ENCODE data around the gene PPDPF. TPM values are rescaled to one million over a fixed set of nuclear protein-coding genes. Genes with fewer than 3 reads are reported as not detected.

The PPDPF gene
- total RNA-seq, 1 donor: 85.4 TPM

DNA sequence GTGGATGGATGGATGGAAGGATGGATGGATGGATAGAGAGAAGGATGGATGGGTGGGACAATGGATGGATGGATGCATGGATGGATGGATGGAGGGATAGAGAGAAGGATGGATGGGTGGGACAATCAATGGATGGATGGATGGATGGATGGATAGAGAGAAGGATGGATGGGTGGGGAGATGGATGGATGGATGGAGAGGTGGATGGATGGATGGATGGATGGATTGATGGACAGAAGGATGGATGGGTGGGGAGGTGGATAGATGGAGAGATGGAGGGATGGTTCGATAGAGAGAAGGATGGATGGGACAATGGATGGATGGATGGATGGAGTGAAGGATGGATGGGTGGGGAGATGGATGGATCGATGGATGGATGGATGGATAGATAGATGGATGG lies 28.0 kb upstream of the PPDPF start:
- Histone ChIP-seq H3K27me3 (ENCODE audit: insufficient read depth, low read length) (peaks cover 18% of the 10 kb centered on the region), H3K79me2 (ENCODE audit: insufficient read depth, low read length) (no peaks in the 10 kb centered on the region), H3K4me1 (ENCODE audit: insufficient read depth, low read length) (peaks cover 4% of the 10 kb centered on the region), H4K20me1 (ENCODE audit: insufficient read depth, low read length) (no peaks in the 10 kb centered on the region), H3K27ac (ENCODE audit: low read depth, low read length) (no peak overlapping the region), H2AFZ (ENCODE audit: low read length) (no peak overlapping the region), H3K36me3 (ENCODE audit: insufficient read depth, low read length) (no peaks in the 10 kb centered on the region), H3K9me3 (ENCODE audit: low read depth, low read length) (no peaks in the 10 kb centered on the region), H3K4me2 (ENCODE audit: insufficient read depth, low read length) (no peak overlapping the region), H3K4me3 (ENCODE audit: insufficient read depth, low read length) (no peak overlapping the region)
- no peak for DNase-seq (ENCODE audit: insufficient read length, low spot score, missing footprints)
- TF ChIP-seq, protein P1, sequence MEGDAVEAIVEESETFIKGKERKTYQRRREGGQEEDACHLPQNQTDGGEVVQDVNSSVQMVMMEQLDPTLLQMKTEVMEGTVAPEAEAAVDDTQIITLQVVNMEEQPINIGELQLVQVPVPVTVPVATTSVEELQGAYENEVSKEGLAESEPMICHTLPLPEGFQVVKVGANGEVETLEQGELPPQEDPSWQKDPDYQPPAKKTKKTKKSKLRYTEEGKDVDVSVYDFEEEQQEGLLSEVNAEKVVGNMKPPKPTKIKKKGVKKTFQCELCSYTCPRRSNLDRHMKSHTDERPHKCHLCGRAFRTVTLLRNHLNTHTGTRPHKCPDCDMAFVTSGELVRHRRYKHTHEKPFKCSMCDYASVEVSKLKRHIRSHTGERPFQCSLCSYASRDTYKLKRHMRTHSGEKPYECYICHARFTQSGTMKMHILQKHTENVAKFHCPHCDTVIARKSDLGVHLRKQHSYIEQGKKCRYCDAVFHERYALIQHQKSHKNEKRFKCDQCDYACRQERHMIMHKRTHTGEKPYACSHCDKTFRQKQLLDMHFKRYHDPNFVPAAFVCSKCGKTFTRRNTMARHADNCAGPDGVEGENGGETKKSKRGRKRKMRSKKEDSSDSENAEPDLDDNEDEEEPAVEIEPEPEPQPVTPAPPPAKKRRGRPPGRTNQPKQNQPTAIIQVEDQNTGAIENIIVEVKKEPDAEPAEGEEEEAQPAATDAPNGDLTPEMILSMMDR (IDR thresholded peaks at IDR 0.05; ENCODE audit: extremely low read depth, low read depth, low read length): no peak

DNA sequence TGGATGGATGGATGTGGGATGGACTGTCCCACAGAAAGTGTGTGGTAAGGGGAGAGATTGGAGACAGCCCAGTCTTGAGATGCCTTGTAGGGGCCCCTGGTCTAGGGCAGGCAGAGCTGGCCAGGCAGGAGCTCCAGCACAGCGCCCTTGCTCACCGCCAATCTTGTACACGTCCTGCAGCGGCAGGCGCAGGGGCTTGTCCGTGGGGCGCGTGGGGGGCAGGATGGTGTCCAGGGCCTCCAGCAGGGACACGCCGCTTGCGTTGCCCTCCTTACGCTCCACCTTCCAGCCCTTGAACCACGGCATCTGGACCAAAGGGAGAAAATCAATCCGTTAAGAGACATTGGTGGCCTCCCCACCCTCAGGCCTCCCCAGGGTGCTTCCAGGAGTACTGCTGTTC lies 27.6 kb upstream of the PPDPF start:
- H4K20me1 ChIP-seq (ENCODE audit: insufficient read depth, low read length): no peaks in the 10 kb centered on the region
- TF ChIP-seq, protein P1 (IDR thresholded peaks at IDR 0.05; ENCODE audit: extremely low read depth, low read depth, low read length): no peak
- no peak overlapping the region for H3K4me2 ChIP-seq (ENCODE audit: insufficient read depth, low read length)
- no peak overlapping the region for H3K4me3 ChIP-seq (ENCODE audit: insufficient read depth, low read length)
- no peaks in the 10 kb centered on the region for H3K36me3 ChIP-seq (ENCODE audit: insufficient read depth, low read length)
- peaks cover 4% of the 10 kb centered on the region for H3K4me1 ChIP-seq (ENCODE audit: insufficient read depth, low read length)
- H3K27ac ChIP-seq (ENCODE audit: low read depth, low read length): no peak overlapping the region
- H3K9me3 ChIP-seq (ENCODE audit: low read depth, low read length): no peaks in the 10 kb centered on the region
- H2AFZ ChIP-seq (ENCODE audit: low read length): no peak overlapping the region
- peak; percentile 29 for DNase-seq (ENCODE audit: insufficient read length, low spot score, missing footprints)
- no peaks in the 10 kb centered on the region for H3K79me2 ChIP-seq (ENCODE audit: insufficient read depth, low read length)
- H3K27me3 ChIP-seq (ENCODE audit: insufficient read depth, low read length): peaks cover 20% of the 10 kb centered on the region

DNA sequence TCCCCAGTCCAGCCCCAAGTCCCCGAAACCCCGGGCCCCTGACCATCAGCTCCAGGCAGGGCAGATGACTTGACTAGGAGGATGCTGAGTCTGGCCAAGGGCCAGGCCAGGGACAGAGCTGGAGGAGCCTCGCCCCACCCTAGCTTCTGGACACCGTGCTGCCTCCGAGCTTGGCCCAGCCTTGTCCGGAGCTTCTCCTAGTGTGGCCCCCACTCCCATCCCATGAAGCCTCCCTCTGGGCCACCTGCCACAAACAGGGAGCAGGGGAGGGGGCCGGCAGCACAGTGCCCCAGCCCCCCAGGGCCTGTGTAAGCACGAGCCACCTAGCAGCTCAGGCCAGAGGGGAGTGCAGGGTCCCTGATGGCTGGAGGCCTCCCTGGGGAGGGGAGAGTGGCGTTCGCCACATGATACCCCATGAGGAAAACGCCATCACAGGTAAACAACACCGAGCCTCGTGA lies 27.0 kb upstream of the PPDPF start:
- Histone ChIP-seq H3K9me3 (ENCODE audit: low read depth, low read length) (no peaks in the 10 kb centered on the region), H3K27me3 (ENCODE audit: insufficient read depth, low read length) (peaks cover 24% of the 10 kb centered on the region), H3K4me3 (ENCODE audit: insufficient read depth, low read length) (no peak overlapping the region), H3K4me2 (ENCODE audit: insufficient read depth, low read length) (no peak overlapping the region), H3K4me1 (ENCODE audit: insufficient read depth, low read length) (peaks cover 4% of the 10 kb centered on the region), H2AFZ (ENCODE audit: low read length) (no peak overlapping the region), H3K79me2 (ENCODE audit: insufficient read depth, low read length) (no peaks in the 10 kb centered on the region), H3K27ac (ENCODE audit: low read depth, low read length) (no peak overlapping the region), H3K36me3 (ENCODE audit: insufficient read depth, low read length) (no peaks in the 10 kb centered on the region), H4K20me1 (ENCODE audit: insufficient read depth, low read length) (no peaks in the 10 kb centered on the region)
- TF ChIP-seq, protein P1 (IDR thresholded peaks at IDR 0.05; ENCODE audit: extremely low read depth, low read depth, low read length): no peak
- peak; percentile 44 for DNase-seq (ENCODE audit: insufficient read length, low spot score, missing footprints)

DNA sequence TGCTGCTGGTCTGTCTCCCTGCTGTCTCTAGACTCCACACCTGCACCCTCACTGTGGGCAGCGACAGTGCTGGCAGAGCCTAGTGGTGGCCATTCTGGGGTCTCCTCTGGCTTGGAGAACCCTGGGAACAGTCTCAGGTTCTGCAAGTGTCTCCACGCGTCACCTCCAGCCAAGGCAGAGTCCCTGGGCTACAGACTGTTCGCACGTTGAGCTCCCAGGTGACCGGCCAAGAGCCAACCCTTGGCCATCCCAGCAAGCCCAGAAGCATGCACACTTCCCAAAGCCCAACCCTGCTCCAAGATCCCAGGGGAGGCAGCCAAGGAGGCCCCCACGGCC lies 26.5 kb upstream of the PPDPF start:
- no peak overlapping the region for H3K4me2 ChIP-seq (ENCODE audit: insufficient read depth, low read length)
- H3K27ac ChIP-seq (ENCODE audit: low read depth, low read length): no peak overlapping the region
- H3K27me3 ChIP-seq (ENCODE audit: insufficient read depth, low read length): peaks cover 20% of the 10 kb centered on the region
- no peaks in the 10 kb centered on the region for H3K36me3 ChIP-seq (ENCODE audit: insufficient read depth, low read length)
- DNase-seq (ENCODE audit: insufficient read length, low spot score, missing footprints): no peak
- H2AFZ ChIP-seq (ENCODE audit: low read length): no peak overlapping the region
- peaks cover 4% of the 10 kb centered on the region for H3K4me1 ChIP-seq (ENCODE audit: insufficient read depth, low read length)
- no peaks in the 10 kb centered on the region for H3K79me2 ChIP-seq (ENCODE audit: insufficient read depth, low read length)
- H3K4me3 ChIP-seq (ENCODE audit: insufficient read depth, low read length): no peak overlapping the region
- TF ChIP-seq, protein P1 (IDR thresholded peaks at IDR 0.05; ENCODE audit: extremely low read depth, low read depth, low read length): no peak
- no peaks in the 10 kb centered on the region for H3K9me3 ChIP-seq (ENCODE audit: low read depth, low read length)
- no peaks in the 10 kb centered on the region for H4K20me1 ChIP-seq (ENCODE audit: insufficient read depth, low read length)

All from osteoblast (primary cell).